HG02610 (cell line): ENCODE data around the gene SLC16A10.
"Not testable (repeated sequence)": the region's sequence is repeated elsewhere in the genome, so short reads cannot be mapped to it uniquely, and the experiment has no call there.

ENCODE experiments used
- ATAC-seq: cut with Tn5 transposase; IDR thresholded peaks from one replicate; pipeline ENCODE4 v1.9.1; 2021; ENCODE audit warnings: mild to moderate bottlenecking, moderate library complexity; ENCODE audit not compliant: unreplicated experiment

The SLC16A10 gene

DNA sequence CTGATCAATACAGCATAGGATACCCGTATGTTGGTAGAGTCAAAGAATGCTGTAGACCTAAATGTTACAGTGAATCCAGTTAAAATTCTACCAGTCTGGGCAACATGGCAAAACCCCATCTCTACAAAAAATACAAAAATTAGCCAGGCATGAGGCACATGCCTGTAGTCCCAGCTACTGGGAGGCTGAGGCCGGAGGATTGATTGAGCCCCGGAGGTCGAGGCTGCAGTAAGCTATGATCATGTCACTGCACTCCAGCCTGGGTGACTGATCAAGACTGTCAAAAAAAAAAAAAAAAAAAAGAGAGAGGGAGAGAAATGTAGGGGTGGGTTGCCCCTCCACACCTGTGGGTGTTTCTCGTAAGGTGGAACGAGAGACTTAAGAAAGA, 167.5 kb downstream of the SLC16A10 start:
- no peak for ATAC-seq

DNA sequence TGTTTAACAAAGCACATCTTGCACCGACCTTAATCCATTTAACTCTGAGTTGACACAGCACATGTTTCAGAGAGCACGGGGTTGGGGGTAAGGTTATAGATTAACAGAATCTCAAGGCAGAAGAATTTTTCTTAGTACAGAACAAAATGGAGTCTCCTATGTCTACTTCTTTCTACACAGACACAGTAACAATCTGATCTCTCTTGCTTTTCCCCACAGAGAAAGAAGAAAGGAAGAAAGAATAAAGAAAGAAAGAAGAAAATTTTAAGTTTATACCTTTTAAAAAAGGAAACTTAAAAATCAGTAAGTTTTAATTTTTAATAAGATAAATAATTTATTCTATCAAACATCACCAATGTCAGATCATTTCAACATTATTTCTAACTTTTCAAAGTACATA, 168.5 kb downstream of the SLC16A10 start:
- not testable (repeated sequence) for ATAC-seq

DNA sequence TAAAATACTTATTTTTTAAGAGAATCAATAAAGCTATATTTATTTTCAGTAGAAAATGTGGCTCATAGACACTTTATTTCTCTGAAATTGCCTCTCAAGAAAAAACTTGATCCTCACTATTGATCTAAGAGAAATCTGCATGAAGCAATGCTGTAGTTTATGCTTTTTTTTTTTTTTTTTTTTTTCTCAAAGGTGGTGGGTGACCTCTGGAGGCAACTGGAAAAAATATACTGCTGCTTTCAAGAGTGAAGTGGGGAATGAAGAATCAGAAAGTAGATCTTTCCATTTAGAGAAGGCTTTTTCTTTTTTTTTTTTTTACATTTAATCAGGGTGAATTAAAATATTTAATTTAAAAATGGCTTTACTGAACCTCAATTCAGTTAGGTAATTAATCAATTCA, 169.3 kb downstream of the SLC16A10 start:
- no peak for ATAC-seq

DNA sequence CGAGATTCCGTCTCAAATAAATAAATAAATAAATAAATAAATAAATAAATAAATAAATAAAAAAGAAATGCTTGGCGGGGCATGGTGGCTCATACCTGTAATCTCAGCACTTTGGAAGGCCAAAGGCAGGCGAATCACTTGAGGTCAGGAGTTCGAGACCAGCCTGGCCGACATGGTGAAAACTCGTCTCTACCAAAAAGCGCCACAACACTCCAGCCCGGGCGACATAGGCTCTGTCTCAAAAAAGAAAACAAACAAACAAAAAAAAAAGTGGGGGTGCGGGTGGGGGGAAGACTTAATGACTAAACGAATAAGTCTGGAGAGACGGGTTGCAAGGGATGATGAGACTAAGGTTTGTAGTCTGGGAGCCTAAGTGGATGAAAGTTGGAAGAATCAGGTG, 170.7 kb downstream of the SLC16A10 start:
- ATAC-seq: no peak

DNA sequence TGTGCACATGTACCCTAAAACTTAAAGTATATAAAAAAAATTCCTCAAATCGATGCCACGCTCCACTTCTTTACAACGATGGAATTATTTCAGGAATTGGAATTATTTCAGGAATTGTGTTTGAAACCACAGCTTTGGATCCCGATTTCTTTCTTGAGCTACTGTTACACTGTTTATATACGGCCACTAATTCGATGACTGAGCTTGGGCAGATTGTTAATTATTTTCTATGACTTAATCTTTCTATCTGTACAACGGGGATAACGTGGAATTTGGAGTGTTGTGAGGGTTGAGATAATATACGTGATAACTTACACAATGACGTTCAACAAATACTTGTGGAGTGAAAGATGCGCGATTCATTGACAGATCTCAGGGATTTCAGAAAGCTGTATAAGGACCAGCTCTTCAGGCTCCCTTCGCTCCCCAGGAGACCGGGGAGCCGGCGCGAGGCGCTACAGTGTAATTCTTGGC, 171.3 kb downstream of the SLC16A10 start:
- ATAC-seq: no peak

DNA sequence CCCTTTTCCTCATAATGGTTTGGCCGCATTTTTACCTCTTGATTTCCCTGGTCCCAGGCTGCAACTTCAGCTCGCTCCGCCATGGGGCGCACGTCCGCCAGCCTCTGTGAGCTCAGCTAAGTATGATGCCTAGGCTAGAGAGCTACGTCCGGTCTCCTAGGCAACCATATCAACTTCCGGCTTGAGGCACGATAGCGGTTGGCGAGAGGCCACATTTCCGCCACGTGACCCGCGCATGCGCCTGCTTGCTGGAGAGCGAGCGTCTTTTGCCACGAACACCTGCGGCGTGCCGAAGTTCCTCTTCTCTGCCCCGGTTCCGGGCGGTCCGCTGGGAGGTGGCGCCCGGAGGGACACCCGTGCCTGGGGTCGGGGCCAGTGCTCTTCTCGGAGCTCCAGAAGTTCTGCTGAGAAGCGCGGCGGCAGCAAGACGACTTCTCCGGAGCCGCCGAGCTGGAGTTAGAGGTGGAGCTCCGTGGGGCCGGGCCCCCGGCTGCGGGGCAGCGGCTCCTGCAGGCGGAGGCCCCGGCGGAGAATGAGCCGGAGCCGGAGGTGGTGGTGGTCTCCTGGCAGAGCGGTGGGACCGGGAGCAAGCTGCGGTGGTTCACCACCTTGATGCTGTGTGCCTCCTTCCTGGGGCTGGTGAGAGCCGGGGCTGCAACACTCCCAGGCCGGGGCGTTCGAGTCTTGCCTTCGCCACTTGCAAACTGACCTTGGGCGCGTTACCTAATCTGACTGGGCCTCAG, 172.0 kb downstream of the SLC16A10 start:
- peak; percentile 99 for ATAC-seq

DNA sequence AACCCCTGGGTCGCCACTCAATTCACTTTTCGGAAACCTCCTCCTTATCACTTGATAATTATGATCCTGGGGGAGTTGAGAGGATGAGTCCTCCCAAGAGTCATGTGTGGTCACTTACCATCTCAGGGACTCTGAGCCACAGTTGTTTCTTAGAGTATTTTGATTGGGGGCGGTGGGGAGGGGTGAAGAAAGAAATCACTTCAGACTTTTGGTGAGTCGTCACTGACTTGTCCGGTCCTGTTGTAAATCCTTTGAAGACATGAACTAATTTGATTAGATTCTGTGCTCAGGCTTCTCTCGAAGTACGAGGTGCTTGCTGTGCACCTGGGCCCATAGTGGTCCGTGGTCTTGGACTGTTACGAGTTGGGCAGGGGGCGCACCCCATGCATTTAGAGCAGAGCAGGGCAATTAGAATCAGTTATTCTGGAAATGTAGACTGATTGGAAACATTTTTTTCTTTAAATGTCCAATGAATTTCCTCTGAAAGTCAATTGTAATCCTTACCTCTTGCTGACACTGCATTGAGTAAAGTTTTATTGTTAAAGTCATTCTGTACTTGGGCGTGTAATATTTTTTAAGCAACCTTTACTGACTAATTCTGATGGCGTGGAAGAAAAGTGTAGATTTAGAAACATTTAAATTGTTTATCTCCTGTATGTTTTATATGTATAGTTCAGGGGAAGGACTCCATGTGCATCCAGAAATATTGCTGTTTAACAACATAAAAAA, 173.4 kb downstream of the SLC16A10 start:
- ATAC-seq: no peak

DNA sequence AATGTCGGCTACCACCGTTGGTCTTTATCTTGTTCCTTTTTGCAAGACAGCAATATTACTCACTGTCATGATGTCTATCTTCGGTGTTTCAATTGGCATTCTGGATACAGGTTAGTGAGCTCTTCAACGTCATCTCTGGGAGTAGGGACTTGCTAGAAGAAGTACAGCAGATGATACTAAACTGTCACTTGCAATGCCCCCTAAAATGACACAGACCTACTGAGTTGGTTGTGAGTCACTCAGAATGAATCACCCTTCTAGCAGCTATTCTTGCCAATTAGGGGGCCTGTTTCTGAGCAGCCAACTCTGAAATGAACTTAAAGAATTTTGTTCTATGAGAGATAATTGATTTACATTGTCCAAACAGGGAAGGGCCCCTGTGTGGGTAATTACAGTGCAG, 176.5 kb downstream of the SLC16A10 start:
- ATAC-seq: no peak

DNA sequence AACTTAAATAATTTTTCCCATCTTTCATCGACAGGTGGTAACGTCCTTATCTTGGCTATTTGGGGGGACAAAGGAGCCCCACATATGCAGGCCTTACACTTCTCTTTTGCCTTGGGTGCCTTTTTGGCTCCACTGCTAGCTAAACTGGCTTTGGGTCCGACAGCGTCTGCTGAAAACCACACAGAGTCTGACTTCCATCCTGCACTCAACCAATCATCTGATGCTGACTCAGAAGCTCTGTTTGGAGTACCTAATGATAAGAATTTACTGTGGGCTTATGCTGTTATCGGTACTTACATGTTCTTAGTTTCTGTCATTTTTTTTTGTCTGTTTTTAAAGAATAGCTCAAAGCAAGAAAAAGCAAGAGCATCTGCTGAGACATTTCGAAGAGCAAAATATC, 178.5 kb downstream of the SLC16A10 start:
- no peak for ATAC-seq

DNA sequence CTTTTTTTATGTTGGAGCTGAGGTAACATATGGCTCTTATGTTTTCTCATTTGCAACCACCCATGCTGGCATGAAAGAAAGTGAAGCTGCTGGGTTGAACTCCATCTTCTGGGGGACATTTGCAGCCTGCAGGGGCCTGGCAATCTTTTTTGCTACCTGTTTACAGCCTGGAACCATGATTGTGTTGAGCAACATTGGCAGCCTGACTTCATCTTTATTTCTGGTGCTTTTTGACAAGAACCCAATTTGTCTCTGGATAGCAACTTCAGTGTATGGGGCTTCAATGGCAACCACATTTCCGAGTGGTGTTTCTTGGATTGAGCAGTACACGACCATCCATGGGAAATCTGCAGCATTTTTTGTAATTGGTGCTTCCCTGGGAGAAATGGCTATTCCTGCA, 179.0 kb downstream of the SLC16A10 start:
- ATAC-seq: no peak

DNA sequence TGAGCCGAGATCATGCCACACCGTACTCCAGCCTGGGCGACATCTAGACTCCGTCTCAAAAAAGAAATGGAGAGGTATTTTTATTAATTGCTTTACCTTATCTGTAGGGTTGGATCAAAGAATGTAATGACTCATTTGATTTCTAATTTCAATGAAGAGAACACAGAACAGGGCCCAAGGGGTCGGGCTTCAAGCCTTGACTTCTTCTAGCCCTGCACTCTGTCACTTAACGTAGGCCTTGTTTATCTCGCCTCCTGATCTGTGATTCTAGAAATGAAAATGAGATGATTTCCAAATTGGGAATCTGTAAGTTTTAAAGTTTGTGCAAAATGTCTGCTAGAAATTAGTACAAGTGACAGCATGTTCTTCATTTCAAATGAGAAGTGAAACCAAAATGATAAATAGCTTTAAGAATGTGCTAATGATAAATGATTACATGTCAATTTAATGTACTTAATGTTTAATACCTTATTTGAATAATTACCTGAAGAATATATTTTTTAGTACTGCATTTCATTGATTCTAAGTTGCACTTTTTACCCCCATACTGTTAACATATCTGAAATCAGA, 180.5 kb downstream of the SLC16A10 start:
- ATAC-seq: no peak

DNA sequence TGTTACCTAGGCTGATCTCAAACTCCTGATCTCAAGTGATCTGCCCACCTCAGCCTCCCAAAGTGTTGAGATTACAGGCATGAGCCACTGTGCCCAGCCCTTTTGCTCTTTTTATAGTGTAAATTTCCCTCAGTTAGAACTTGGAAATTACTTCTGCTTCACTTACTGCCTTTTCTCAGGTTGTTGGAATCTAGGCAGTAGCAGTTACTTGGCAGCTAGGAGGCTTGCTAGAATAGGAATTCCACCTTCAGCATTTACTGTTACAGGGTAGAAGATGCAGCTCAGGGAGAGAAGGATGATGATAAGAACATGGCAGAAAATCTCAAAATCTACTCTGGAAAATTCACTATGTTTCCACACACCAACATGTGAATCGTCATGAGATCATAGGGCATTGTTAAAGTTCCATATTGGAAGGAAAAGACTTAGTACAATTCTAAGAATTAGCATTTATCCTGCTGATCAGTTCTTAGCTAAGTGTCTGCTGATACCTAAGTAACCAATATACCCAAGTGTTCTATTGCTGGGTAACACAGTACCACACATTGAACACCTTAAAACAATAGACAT, 182.2 kb downstream of the SLC16A10 start:
- ATAC-seq: no peak

DNA sequence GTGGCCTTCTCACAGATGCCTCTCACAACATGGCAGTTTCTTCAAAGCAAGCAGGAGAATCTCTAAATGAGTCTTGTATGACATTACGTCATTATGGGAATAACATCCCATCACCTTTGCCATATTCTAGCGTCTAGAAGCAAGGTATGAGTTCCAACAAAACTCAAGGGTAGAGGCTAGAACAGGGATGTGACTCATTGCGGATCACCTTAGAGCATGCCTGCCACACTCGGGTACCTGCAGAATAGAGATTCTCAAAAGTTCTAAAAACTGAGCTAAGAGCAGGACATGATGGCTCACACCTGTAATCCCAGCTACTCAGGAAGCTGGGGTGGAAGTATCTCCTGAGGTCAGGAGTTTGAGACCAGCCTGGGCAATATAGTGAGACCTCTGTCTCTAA, 182.8 kb downstream of the SLC16A10 start:
- ATAC-seq: no peak

DNA sequence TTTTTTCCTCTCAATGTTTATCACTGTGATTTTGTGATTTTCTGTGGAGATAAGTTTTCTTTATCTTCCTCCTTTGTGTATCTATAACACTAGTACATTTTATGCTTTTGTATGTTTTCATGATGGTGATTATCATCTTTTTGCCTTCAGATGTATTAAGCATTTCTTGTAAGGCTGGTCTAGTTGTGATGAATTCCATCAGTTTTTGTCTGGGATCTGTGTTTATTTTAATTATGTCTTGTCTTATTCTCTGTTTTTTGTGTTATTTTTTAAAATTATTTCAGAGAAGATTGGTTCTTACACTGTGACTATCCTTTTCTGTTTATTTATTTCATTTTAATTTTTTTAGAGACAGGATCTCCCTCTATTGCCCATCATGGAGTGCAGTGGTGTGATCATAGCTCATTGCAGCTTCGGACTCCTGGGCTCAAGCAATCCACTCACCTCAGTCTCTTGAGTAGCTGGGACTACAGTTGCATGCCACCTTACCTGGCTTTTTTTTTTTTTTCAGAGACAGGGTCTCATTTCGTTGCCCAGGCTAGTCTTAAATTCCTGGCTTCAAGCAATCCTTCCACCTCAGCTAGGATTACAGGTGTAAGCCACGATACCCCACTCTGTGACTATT, 187.4 kb downstream of the SLC16A10 start:
- ATAC-seq: no peak

DNA sequence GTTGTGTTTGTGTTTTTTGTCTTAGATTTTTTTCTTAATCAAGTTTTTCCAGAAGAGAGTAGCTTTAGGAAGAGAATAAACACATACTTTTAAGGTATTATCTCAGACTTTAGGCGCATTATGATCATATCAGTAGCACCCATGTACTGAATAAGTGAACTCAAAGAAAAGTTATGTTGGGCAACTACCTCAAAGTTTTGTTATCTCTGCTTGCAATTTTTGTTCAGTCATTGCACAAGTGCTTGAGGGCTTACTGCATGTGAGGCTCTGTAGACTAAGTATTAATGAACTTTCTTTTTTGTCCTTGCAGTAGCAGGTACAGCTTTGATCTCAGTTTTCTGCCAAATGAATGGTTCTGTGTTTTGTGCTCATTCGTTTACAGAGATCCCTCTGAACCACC, 189.0 kb downstream of the SLC16A10 start:
- ATAC-seq: no peak

DNA sequence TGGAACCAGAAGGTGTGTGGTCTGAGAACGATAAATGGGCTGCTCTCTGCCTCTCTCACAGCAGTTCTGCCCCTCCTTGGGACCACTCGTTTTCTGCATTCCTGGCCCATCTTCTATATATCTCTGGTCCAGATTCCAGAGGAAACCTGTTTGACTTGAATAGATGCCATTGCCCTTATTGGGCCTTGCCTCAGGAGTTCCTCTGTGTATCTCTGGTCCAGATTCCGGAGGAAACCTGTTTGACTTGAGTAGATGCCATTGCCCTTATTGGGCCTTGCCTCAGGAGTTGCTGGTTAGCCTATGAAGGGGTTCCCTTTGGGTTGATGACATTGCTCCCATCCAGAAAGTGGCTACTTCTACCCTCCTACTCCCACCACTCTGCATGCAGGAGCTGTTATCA, 189.4 kb downstream of the SLC16A10 start:
- ATAC-seq: no peak

DNA sequence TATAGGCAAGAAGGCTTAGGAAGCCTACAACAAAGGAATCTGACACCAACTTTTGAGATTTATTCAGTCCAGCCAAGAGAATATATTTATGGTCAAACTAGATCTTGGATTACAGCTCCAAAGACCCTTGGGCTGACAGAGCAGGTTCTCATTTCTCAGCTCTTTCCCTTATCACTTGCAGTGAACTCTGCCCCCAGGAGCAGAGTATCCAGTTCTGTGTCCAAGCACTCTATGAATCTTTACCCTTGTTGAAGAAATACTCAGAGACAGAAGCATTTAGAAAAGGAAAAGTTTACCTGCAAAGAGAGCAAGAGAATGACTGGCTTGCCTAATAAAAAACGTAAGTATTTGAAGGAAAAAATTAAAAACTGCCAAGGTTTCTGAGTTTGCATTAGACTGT, 190.5 kb downstream of the SLC16A10 start:
- no peak for ATAC-seq

DNA sequence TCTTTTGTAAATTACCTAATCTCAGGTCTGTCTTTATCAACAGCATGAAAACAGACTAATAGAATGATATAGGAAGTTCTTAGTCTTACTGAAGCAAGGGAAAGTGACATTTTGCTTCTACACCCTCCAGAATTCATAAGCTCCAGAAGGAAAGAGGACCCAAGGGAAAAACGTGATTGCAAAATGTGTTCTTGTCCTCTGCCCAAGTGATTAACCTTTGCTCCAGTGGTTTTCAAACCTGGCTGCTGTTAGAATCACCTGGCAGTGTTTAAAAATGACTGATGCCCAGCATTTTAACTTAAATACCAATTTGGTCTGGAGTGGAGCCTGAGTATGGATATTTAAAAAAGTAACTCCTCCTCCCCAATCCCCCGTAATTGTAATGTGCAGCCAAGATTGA, 191.4 kb downstream of the SLC16A10 start:
- no peak for ATAC-seq

DNA sequence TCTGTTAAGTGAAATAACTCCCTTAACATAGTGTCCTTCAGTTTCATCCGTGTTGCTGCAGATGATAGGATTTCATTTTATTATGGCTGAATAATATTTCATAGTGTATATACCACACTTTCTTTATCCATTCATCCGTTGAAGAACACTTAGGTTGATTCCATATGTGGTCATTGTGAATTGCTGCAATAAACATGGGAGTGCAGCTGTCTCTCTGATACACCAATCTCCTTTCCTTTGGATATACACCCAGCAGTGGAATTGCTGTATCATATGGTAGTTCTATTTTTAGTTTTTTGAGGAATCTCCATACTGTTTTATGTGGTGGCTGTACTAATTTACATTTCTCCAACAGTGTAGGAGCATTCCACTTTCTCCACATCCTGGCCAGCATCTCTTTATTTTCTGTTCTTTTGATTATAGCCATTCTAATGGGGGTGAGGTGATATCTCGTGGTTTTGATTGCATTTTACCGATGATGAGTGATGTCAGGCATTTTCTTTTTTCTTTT, 193.2 kb downstream of the SLC16A10 start:
- no peak for ATAC-seq
